H1 (cell line): ENCODE results near the gene TMEM272. TPM values are rescaled to one million over a fixed set of nuclear protein-coding genes. Genes with fewer than 3 reads are reported as not detected.

ENCODE experiments used
- CBX8 ChIP-seq: fragments of 300-800, 300-1000 bp; sonication (generic); IDR thresholded peaks from 2 replicates; pipeline ENCODE4 v1.7.1; 2016; ENCODE audit warnings: low read depth, low read length, borderline replicate concordance
- CEBPB ChIP-seq: IDR thresholded peaks from 2 replicates; pipeline ENCODE4 v1.6.1; 2012; ENCODE audit warnings: low read depth, low read length
- CHD7 ChIP-seq: fragments of 300-600 bp; sonication (generic); IDR thresholded peaks from 2 replicates; pipeline ENCODE4 v1.7.1; 2012; ENCODE audit warnings: low read length, moderate library complexity, mild to moderate bottlenecking, inconsistent platforms; ENCODE audit not compliant: insufficient replicate concordance
- GABPA ChIP-seq: IDR thresholded peaks from 2 replicates; pipeline ENCODE4 v1.6.1; 2011; ENCODE audit warnings: mild to moderate bottlenecking, low read length, moderate library complexity, borderline replicate concordance; ENCODE audit not compliant: insufficient read depth
- JUND ChIP-seq: IDR thresholded peaks from 2 replicates; pipeline ENCODE4 v1.6.1; 2011; ENCODE audit warnings: mild to moderate bottlenecking, improper control_type of control experiment, low read length
- KDM5A ChIP-seq: fragments of 200-600 bp; IDR thresholded peaks from 2 replicates; pipeline ENCODE4 v1.7.1; 2012; ENCODE audit warnings: mild to moderate bottlenecking, low read length, inconsistent platforms, mixed read lengths
- NANOG ChIP-seq: IDR thresholded peaks from 2 replicates; pipeline ENCODE4 v1.6.1; 2011; ENCODE audit warnings: low read length, low read depth, mild to moderate bottlenecking, inconsistent platforms; ENCODE audit not compliant: insufficient read depth, poor library complexity, severe bottlenecking
- POU5F1 ChIP-seq: IDR thresholded peaks from 2 replicates; pipeline ENCODE4 v1.6.1; 2011; ENCODE audit warnings: low read depth, mild to moderate bottlenecking, low read length, moderate library complexity
- polyA plus RNA-seq, 7 experiments: library from polyadenylated mRNA; depleted of rRNA in 3 of 7; stranded (reverse) in 5 of 7; unstranded in 2 of 7; fragments of >200 nt in 5 of 7; fragments of 200-250 nt in 2 of 7; gene quantifications; 1 replicate in 5 of 7; 2 replicates in 1 of 7; 4 replicates in 1 of 7; pipeline versions ENCODE4 v1.2.1 to v1.2.3, GENCODE V29; 2011 to 2013; ENCODE audit warnings: missing spikeins in 2 of 7, mixed read lengths in 2 of 7
- total RNA-seq: library from RNA; stranded (reverse); fragmentation: NEBNext Ultra II Directional; extraction: Animal tissue kit (Norgen Biotek cat#: 25700); gene quantifications from 2 replicates; pipeline ENCODE4 v1.2.1, GENCODE V29; 2021

Gene TMEM272
- total and polyA plus RNA-seq, 2 of the 8 experiments (the other 6 are each of a cell fraction or from before 2014, with no cell fraction given), result 0.05 TPM; not detected in 1

GRCh38 chr13:51840917-51841316 is 4.1 kb downstream of the TMEM272 start (continued):
- TF ChIP-seq CHD7, result no peak
- no peak for TF ChIP-seq CEBPB
- TF ChIP-seq NANOG, result no peak
- TF ChIP-seq CBX8, result no peak
- TF ChIP-seq POU5F1, result no peak
- no peak for TF ChIP-seq JUND
- TF ChIP-seq KDM5A, result no peak
- no peak for TF ChIP-seq GABPA
- TF ChIP-seq, all 59 proteins: peak for 0
